Gastroesophageal sphincter (tissue), 3 donors: ENCODE results near the gene CPNE5.

Experiments used
- CTCF ChIP-seq, 4 experiments: fragments of 200-600 bp in 2 of 4; fragments of 450-650 bp in 2 of 4; sonication (generic) in 1 of 4; IDR thresholded peaks; one replicate each; pipeline ENCODE4 v1.5.1; 2017 to 2019; ENCODE audit warnings: antibody characterized with exemption in 4 of 4, mild to moderate bottlenecking in 2 of 4, moderate library complexity in 2 of 4
- EP300 ChIP-seq: sonication (generic); formaldehyde crosslinking; IDR thresholded peaks from one replicate; pipeline ENCODE4 v1.6.1; 2017; ENCODE audit warnings: antibody characterized with exemption, mild to moderate bottlenecking
- POLR2A ChIP-seq, 2 donors: fragments of 450-650 bp; IDR thresholded peaks; one replicate each; pipeline ENCODE4 v1.6.1; 2017; ENCODE audit warnings: antibody characterized with exemption in 2 of 2, mild to moderate bottlenecking in 2 of 2, moderate library complexity in 1 of 2

GRCh38 chr6:36803908-36804307, 35.3 kb downstream of the CPNE5 start:
- TF ChIP-seq EP300 (no peak), CTCF (IDR thresholded peaks at IDR 0.05) (no peak), POLR2A (IDR thresholded peaks at IDR 0.05) (no peak)
